DOHH2 (cell line): ENCODE results near the gene RHOT2.

Experiments used
- CTCF ChIP-seq: fragments of 200-600 bp; sonication (generic); IDR thresholded peaks from one replicate; pipeline ENCODE4 v1.5.1; 2014; ENCODE audit warnings: antibody characterized with exemption, mild to moderate bottlenecking, low read depth, low read length; ENCODE audit not compliant: poor library complexity, severe bottlenecking
- EZH2phosphoT487 ChIP-seq: fragments of 200-600 bp; sonication (generic); IDR thresholded peaks from 2 replicates; pipeline ENCODE4 v1.6.1; 2017; ENCODE audit warnings: borderline replicate concordance, mild to moderate bottlenecking, antibody characterized with exemption, low read length, moderate library complexity, mixed read lengths

DNA sequence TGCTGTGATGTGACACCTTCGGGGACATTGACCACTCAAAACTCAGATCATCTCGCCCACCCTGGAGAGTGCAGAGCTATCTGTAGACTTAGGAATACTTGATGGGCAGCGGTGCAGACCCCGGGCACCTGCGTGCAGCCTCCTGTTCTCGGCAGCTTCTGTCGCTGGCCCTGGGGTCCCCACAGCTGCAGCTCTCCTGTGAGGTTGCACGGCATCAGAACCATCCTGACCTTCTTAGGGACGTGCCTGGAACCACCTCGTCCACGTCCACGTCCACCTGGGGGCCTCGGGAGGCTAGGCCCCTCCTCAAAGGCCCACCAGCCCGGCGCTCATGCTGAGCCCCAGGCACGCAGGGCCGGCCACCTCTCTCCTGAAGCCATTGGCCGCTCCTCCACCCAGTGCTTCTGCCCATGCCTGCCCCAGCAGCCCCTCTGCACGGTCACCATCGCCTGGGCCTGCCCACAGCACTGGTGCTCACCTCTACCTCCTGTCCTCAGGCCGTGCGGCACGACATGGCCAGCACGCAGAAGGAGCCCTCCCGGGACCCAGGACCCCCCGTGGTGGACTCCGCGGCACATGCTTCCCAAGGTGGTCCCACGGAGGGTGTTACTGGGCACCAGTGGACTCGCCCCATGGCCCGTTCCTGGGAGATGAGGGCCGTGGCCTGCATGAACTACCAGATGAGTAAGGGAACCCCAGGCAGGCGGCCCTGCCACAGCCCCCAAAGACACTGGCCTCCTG is 39.4 kb upstream of the RHOT2 start:
- TF ChIP-seq CTCF, result no peak
- TF ChIP-seq EZH2phosphoT487, result no peak
